Vagina (tissue), 2 donors: ENCODE data around the gene DRGX. TPM values are rescaled to one million over a fixed set of nuclear protein-coding genes. Genes with fewer than 3 reads are reported as not detected.

Experiments used
- DNase-seq, 2 donors: peaks; one replicate each; pipeline ENCODE4 v3.0.0-alpha.2; 2017; ENCODE audit errors: extremely low spot score in 2 of 2
- H3K27ac ChIP-seq: fragments of 200-600 bp; sonication (generic); one replicate; pipeline ENCODE4 v1.5.1; 2019
- H3K27me3 ChIP-seq: fragments of 200-600 bp; sonication (generic); one replicate; pipeline ENCODE4 v1.5.1; 2019
- H3K36me3 ChIP-seq, 2 donors: fragments of 200-600 bp; sonication (generic); one replicate each; pipeline ENCODE4 v1.5.1; 2017 to 2019
- H3K4me1 ChIP-seq: fragments of 200-600 bp; sonication (generic); one replicate; pipeline ENCODE4 v1.5.1; 2019
- H3K4me3 ChIP-seq, 2 donors: fragments of 200-600 bp; sonication (generic); 1 replicate in 1 of 2; 2 replicates in 1 of 2; pipeline ENCODE4 v1.5.1; 2016 to 2019
- H3K9me3 ChIP-seq: fragments of 200-600 bp; sonication (generic); one replicate; pipeline ENCODE4 v1.5.1; 2019
- POLR2A ChIP-seq, 2 donors: fragments of 450-650 bp; IDR thresholded peaks; one replicate each; pipeline ENCODE4 v1.6.1; 2017; ENCODE audit warnings: antibody characterized with exemption in 2 of 2, mild to moderate bottlenecking in 2 of 2, moderate library complexity in 2 of 2
- POLR2AphosphoS5 ChIP-seq, 2 donors: sonication (generic); formaldehyde crosslinking; IDR thresholded peaks; one replicate each; pipeline ENCODE4 v1.9.0; 2017; ENCODE audit warnings: antibody characterized with exemption in 2 of 2, mild to moderate bottlenecking in 2 of 2, low read depth in 1 of 2; ENCODE audit not compliant: insufficient read depth in 1 of 2
- intact Hi-C: fragments of 100-400 bp; cut with DNase I; formaldehyde crosslinking; loops from one replicate; pipeline ENCODE4 v1.15.1; 2023
- total RNA-seq: library from RNA; depleted of rRNA; stranded (reverse); fragments of >200 nt; gene quantifications from one replicate; pipeline ENCODE4 v1.2.3, GENCODE V29; 2016
- TF ChIP-seq, protein P1 (sequence below), 3 experiments: fragments of 450-650 bp in 2 of 3; fragments of 200-600 bp in 1 of 3; sonication (generic) in 1 of 3; IDR thresholded peaks; one replicate each; pipeline ENCODE4 v1.5.1; 2017 to 2019; ENCODE audit warnings: antibody characterized with exemption in 3 of 3, mild to moderate bottlenecking in 2 of 3, moderate library complexity in 2 of 3

The DRGX gene
- total RNA-seq = not detected

DNA sequence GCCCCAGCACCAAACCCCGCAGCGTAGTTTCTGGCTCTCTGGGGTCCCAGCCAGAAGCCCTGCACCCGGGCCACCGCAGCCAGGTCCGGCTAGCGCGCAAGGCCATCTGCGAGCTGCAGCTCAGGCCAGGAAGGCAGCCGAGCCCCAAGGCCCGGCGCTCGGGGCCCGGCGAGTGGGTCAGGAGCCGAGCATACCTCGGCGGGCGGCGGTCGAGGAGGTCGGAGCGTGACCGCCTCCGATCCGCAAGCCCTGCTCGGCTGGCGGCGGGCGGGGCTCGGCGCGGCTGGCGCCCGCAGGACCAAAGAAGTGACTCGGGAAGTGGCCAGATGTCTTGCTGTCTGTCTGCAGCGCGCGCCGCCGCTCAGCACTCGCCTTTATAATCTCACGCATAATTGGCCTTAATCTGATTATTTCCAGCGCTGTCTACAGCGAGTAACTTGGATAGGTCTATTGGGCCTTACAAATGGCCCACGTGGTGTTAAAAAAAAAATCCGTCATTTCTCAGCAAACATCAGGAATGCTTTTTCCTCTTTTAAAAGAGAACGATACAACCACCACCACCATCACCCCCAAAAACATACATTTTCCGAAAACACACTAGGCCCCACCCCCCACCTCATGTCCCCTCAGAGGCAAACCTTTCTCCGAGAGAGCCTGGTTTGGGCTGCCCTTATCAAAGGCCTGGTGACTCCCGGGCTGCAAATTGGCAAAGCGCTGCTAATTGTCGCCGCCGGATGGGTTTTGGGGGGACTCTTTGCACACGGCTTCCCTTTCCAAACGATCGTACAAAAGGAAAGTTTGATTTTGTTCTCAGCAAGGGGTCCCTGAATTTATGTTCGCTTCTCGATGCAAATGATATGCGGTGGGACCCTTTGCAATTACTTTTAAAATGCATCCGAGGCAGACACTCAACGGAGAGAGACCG lies at the start of gene DRGX:
TSS of gene DRGX (minus strand) at position 349 of the 925 bp plus-strand sequence. CDS start 649 bp downstream, outside the sequence.
- DNase-seq = no peak
- Histone ChIP-seq H3K4me3 (no peak within 1 kb of the TSS), H3K4me1 (peaks cover 19% of the 10 kb centered on the region), H3K27me3 (peaks cover 26% of the 10 kb centered on the region), H3K27ac (no peak within 1 kb of the TSS), H3K9me3 (no peaks in the 10 kb centered on the region), H3K36me3 (no peaks in the 10 kb centered on the region)
- TF ChIP-seq, protein P1, sequence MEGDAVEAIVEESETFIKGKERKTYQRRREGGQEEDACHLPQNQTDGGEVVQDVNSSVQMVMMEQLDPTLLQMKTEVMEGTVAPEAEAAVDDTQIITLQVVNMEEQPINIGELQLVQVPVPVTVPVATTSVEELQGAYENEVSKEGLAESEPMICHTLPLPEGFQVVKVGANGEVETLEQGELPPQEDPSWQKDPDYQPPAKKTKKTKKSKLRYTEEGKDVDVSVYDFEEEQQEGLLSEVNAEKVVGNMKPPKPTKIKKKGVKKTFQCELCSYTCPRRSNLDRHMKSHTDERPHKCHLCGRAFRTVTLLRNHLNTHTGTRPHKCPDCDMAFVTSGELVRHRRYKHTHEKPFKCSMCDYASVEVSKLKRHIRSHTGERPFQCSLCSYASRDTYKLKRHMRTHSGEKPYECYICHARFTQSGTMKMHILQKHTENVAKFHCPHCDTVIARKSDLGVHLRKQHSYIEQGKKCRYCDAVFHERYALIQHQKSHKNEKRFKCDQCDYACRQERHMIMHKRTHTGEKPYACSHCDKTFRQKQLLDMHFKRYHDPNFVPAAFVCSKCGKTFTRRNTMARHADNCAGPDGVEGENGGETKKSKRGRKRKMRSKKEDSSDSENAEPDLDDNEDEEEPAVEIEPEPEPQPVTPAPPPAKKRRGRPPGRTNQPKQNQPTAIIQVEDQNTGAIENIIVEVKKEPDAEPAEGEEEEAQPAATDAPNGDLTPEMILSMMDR (IDR thresholded peaks at IDR 0.05) = no peak
- intact Hi-C loops = no loop called here

GRCh38 chr10:49444349-49444748 lies 48.5 kb upstream of the DRGX start:
- Histone ChIP-seq H3K9me3 (peaks cover 8% of the 10 kb centered on the region), H3K36me3 (no peaks in the 10 kb centered on the region), H3K27me3 (no peaks in the 10 kb centered on the region), H3K4me1 (no peaks in the 10 kb centered on the region), H3K4me3 (no peak overlapping the region), H3K27ac (no peak overlapping the region)
- no peak for DNase-seq
- intact Hi-C loops = loop anchor here (10.0 kb wide), 1 partner anchor 230 kb away; no protein-coding TSS in a partner anchor
- TF ChIP-seq POLR2A (IDR thresholded peaks at IDR 0.05) = no peak
- TF ChIP-seq, protein P1 (IDR thresholded peaks at IDR 0.05) = no peak
- TF ChIP-seq POLR2AphosphoS5 (IDR thresholded peaks at IDR 0.05; ENCODE audit: insufficient read depth in 1 of 2, low read depth in 1 of 2) = no peak

DNA sequence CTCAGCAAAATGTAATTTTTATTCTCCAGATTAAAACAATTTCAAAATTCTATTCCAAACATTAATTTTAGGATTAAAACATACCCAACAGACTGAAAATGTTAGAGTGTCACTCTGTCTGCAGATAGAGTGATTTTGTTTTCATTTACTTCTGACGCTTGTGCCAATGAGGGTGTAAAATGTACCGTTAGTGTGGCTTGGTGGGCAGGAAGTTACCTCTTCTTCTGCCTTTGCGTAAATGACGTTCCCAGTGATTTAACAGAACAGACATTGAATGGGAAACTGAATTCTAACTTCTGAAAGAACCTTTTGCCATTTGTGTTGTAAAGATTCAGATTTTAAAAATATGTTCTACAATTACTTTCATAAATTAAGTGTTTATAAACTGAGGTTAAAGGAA lies 47.0 kb upstream of the DRGX start:
- DNase-seq = no peak
- TF ChIP-seq POLR2AphosphoS5 (IDR thresholded peaks at IDR 0.05; ENCODE audit: insufficient read depth in 1 of 2, low read depth in 1 of 2) (no peak), POLR2A (IDR thresholded peaks at IDR 0.05) (no peak)
- TF ChIP-seq, protein P1 (IDR thresholded peaks at IDR 0.05) = no peak
- no peaks in the 10 kb centered on the region for H3K4me1 ChIP-seq
- no peaks in the 10 kb centered on the region for H3K9me3 ChIP-seq
- no peaks in the 10 kb centered on the region for H3K27me3 ChIP-seq
- H3K4me3 ChIP-seq = no peak overlapping the region
- H3K27ac ChIP-seq = no peak overlapping the region
- no peaks in the 10 kb centered on the region for H3K36me3 ChIP-seq
- intact Hi-C loops = loop anchor here (10.0 kb wide), 1 partner anchor 228 kb away; no protein-coding TSS in a partner anchor

- no peaks in the 10 kb centered on the region for H3K9me3 ChIP-seq
- H3K4me1 ChIP-seq = no peaks in the 10 kb centered on the region
- no peaks in the 10 kb centered on the region for H3K27me3 ChIP-seq
- no peak for TF ChIP-seq POLR2AphosphoS5 (IDR thresholded peaks at IDR 0.05; ENCODE audit: insufficient read depth in 1 of 2, low read depth in 1 of 2)
- TF ChIP-seq, protein P1 (IDR thresholded peaks at IDR 0.05) = no peak
- TF ChIP-seq POLR2A (IDR thresholded peaks at IDR 0.05) = no peak
- DNase-seq = no peak
- H3K27ac ChIP-seq = no peak overlapping the region
- H3K36me3 ChIP-seq = no peaks in the 10 kb centered on the region
- no peak overlapping the region for H3K4me3 ChIP-seq
- intact Hi-C loops = loop anchor here (10.0 kb wide), 1 partner anchor 227 kb away; no protein-coding TSS in a partner anchor
Measured at GRCh38 chr10:49441488-49442476, 45.9 kb upstream of the DRGX start.
